Panc1 (cell line): ENCODE measurements around the gene WDR83.

Experiments
- CTCF ChIP-seq: fragments of 450-650 bp; IDR thresholded peaks from 2 replicates; pipeline ENCODE4 v1.5.1; 2017; ENCODE audit warnings: mild to moderate bottlenecking
- POLR2AphosphoS5 ChIP-seq: IDR thresholded peaks from 2 replicates; pipeline ENCODE4 v1.6.1; 2012; ENCODE audit warnings: mild to moderate bottlenecking, low read depth, low read length, moderate library complexity
- TCF7L2 ChIP-seq: IDR thresholded peaks from 2 replicates; pipeline ENCODE4 v1.6.1; 2011; ENCODE audit warnings: mild to moderate bottlenecking, low read depth, low read length, inconsistent platforms

GRCh38 chr19:12623361-12624031 is 43.1 kb upstream of the WDR83 start:
- TF ChIP-seq POLR2AphosphoS5 (no peak), CTCF (no peak), TCF7L2 (no peak)
